Keratinocyte (primary cell): ENCODE measurements around the gene VWA5A. TPM values are rescaled to one million over a fixed set of nuclear protein-coding genes. Genes with fewer than 3 reads are reported as not detected.

Source experiments
- DNase-seq: peaks from one replicate; pipeline ENCODE4 v3.0.0-alpha.2; 2011; ENCODE audit warnings: low read depth, missing footprints, low spot score
- FAIRE-seq: peaks from 2 replicates; lab custom pipeline; 2011; peaks lifted over from hg19 to GRCh38; lab: Jason Lieb, UNC
- H2AFZ ChIP-seq: 2 replicates; pipeline ENCODE4 v1.6.0; 2012; ENCODE audit warnings: low read length, control low read depth, inconsistent platforms; ENCODE audit not compliant: control insufficient read depth
- H3K27ac ChIP-seq: 2 replicates; pipeline ENCODE4 v1.5.1; 2011; ENCODE audit warnings: low read length; ENCODE audit not compliant: control insufficient read depth, insufficient read depth
- H3K27me3 ChIP-seq: 3 replicates; pipeline ENCODE4 v1.6.0; 2011; ENCODE audit warnings: low read length; ENCODE audit not compliant: control insufficient read depth, insufficient read depth; ENCODE audit errors: extremely low read depth
- H3K36me3 ChIP-seq, 2 experiments: 2 replicates in 1 of 2; 3 replicates in 1 of 2; pipeline ENCODE4 v1.5.1; 2011; ENCODE audit warnings: low read length in 2 of 2, mild to moderate bottlenecking in 1 of 2; ENCODE audit not compliant: control insufficient read depth in 2 of 2, insufficient read depth in 2 of 2; ENCODE audit errors: extremely low read depth in 1 of 2
- H3K4me1 ChIP-seq: 3 replicates; pipeline ENCODE4 v1.5.1; 2011; ENCODE audit warnings: low read length; ENCODE audit not compliant: control insufficient read depth, insufficient read depth; ENCODE audit errors: extremely low read depth
- H3K4me2 ChIP-seq: 3 replicates; pipeline ENCODE4 v1.6.0; 2011; ENCODE audit warnings: low read depth, low read length; ENCODE audit not compliant: control insufficient read depth, insufficient read depth; ENCODE audit errors: extremely low read depth
- H3K4me3 ChIP-seq, 3 experiments: fragments of 200-600 bp in 1 of 3; sonication (generic) in 1 of 3; 2 replicates in 2 of 3; 3 replicates in 1 of 3; pipeline ENCODE4 v1.5.1; 2011 to 2016; ENCODE audit warnings: low read length in 3 of 3, mild to moderate bottlenecking in 3 of 3, control low read depth in 2 of 3, inconsistent platforms in 1 of 3, low read depth in 1 of 3, mixed read lengths in 1 of 3, mixed run types in 1 of 3, moderate library complexity in 1 of 3; ENCODE audit not compliant: control insufficient read depth in 2 of 3, insufficient read depth in 2 of 3; ENCODE audit errors: extremely low read depth in 1 of 3
- H3K79me2 ChIP-seq: 2 replicates; pipeline ENCODE4 v1.6.0; 2012; ENCODE audit warnings: low read length; ENCODE audit not compliant: control insufficient read depth, insufficient read depth
- H3K9ac ChIP-seq: 3 replicates; pipeline ENCODE4 v1.6.0; 2011; ENCODE audit warnings: low read length; ENCODE audit not compliant: control insufficient read depth, insufficient read depth; ENCODE audit errors: extremely low read depth
- H3K9me1 ChIP-seq: 3 replicates; pipeline ENCODE4 v1.6.0; 2011; ENCODE audit warnings: low read length; ENCODE audit not compliant: control insufficient read depth, insufficient read depth; ENCODE audit errors: extremely low read depth
- H3K9me3 ChIP-seq: 2 replicates; pipeline ENCODE4 v1.5.1; 2012; ENCODE audit warnings: low read depth, low read length; ENCODE audit not compliant: control insufficient read depth
- H4K20me1 ChIP-seq: 3 replicates; pipeline ENCODE4 v1.6.0; 2011; ENCODE audit warnings: low read length; ENCODE audit not compliant: control insufficient read depth, insufficient read depth; ENCODE audit errors: extremely low read depth
- CTCF ChIP-seq, 3 experiments: IDR thresholded peaks in 1 of 3; conservative IDR thresholded peaks in 1 of 3; optimal IDR thresholded peaks in 1 of 3; 2 replicates in 2 of 3; 3 replicates in 1 of 3; pipeline versions ENCODE3 to v1.5.1; 2011; ENCODE audit warnings: low read length in 3 of 3, mild to moderate bottlenecking in 3 of 3, moderate library complexity in 2 of 3, control low read depth in 1 of 3, inconsistent platforms in 1 of 3; ENCODE audit not compliant: insufficient read depth in 2 of 3; ENCODE audit errors: extremely low read depth in 1 of 3
- EZH2 ChIP-seq: IDR thresholded peaks from one replicate; pipeline ENCODE4 v1.6.1; 2012; ENCODE audit warnings: inconsistent platforms, mild to moderate bottlenecking, low read length, moderate library complexity
- dilution Hi-C: fragments of 300-500 bp; cut with MboI; formaldehyde crosslinking; loops from one replicate; pipeline ENCODE4 v1.7.0; 2020; ENCODE audit warnings: low sequenced_read_pairs; ENCODE audit not compliant: extremely low pct_ligation_motif_present
- polyA plus RNA-seq, 5 experiments: library from polyadenylated mRNA; depleted of rRNA in 3 of 5; stranded (reverse) in 3 of 5; stranded (forward) in 1 of 5; unstranded in 1 of 5; fragments of >200 nt; gene quantifications; 1 replicate in 1 of 5; 2 replicates in 3 of 5; 3 replicates in 1 of 5; pipeline versions ENCODE4 v1.2.1 to v1.2.3, GENCODE V29; 2011 to 2012; ENCODE audit warnings: missing spikeins in 2 of 5, low read depth in 1 of 5, low replicate concordance in 1 of 5

Gene VWA5A
- polyA plus RNA-seq, 1 donor (not counting 4 experiments of a cell fraction or from before 2014, with no cell fraction given), result 36.4 TPM

DNA sequence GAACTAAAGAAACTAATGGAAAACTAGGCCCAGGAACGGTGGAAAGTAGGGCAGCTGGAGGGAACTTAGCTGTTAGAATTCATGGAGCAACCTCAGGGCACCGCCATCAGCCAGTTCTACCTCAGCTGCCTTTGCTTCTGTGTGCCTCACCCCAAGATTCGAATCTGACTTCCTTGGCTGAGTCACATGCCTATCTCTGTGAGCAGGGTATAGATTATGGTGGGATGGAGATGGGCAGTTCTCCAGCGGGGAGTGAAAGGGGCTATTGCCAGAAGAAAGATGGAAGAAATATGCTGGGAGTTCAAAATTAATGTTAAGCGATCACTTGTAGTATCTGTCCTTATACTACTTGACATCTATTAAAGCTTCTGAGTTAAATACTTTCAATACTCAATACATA, 18.9 kb upstream of the VWA5A start:
- Histone ChIP-seq H3K4me1 (no peaks in the 10 kb centered on the region), H3K9ac (no peak overlapping the region), H3K9me1 (no peaks in the 10 kb centered on the region), H3K79me2 (no peaks in the 10 kb centered on the region), H3K36me3 (no peaks in the 10 kb centered on the region), H3K4me3 (no peak overlapping the region), H3K27ac (no peak overlapping the region), H3K4me2 (no peak overlapping the region), H3K9me3 (no peaks in the 10 kb centered on the region), H3K27me3 (no peaks in the 10 kb centered on the region), H4K20me1 (no peaks in the 10 kb centered on the region), H2AFZ (no peak overlapping the region)
- dilution Hi-C loops, result no loop called here
- no peak for FAIRE-seq
- no peak for DNase-seq
- TF ChIP-seq CTCF (optimal IDR thresholded peaks at IDR 0.05 in 1 of 3, IDR thresholded peaks at IDR 0.05 in 1 of 3, conservative IDR thresholded peaks at IDR 0.05 in 1 of 3; ENCODE audit: extremely low read depth in 1 of 3, insufficient read depth in 2 of 3, low read length in 3 of 3) (no peak), EZH2 (no peak)

GRCh38 chr11:124098141-124098540, 17.1 kb upstream of the VWA5A start:
- no peak for FAIRE-seq
- H4K20me1 ChIP-seq, result no peaks in the 10 kb centered on the region
- H3K9ac ChIP-seq, result no peak overlapping the region
- no peak overlapping the region for H3K4me3 ChIP-seq
- H3K9me1 ChIP-seq, result no peaks in the 10 kb centered on the region
- H3K4me1 ChIP-seq, result no peaks in the 10 kb centered on the region
- H3K4me2 ChIP-seq, result no peak overlapping the region
- H2AFZ ChIP-seq, result no peak overlapping the region
- dilution Hi-C loops, result no loop called here
- H3K79me2 ChIP-seq, result no peaks in the 10 kb centered on the region
- no peaks in the 10 kb centered on the region for H3K27me3 ChIP-seq
- no peaks in the 10 kb centered on the region for H3K9me3 ChIP-seq
- H3K36me3 ChIP-seq, result no peaks in the 10 kb centered on the region
- H3K27ac ChIP-seq, result no peak overlapping the region
- TF ChIP-seq CTCF (optimal IDR thresholded peaks at IDR 0.05 in 1 of 3, IDR thresholded peaks at IDR 0.05 in 1 of 3, conservative IDR thresholded peaks at IDR 0.05 in 1 of 3; ENCODE audit: extremely low read depth in 1 of 3, insufficient read depth in 2 of 3, low read length in 3 of 3), result no peak
- TF ChIP-seq EZH2, result no peak
- DNase-seq, result no peak
